NCI-H128 (cell line): ENCODE measurements around the gene RANBP9.
A peak's percentile ranks its signal among the peaks of the same experiment; 100 is the strongest.

Source experiments
- DNase-seq: peaks from one replicate; lab custom pipeline; 2025; ENCODE audit not compliant: unreplicated experiment; lab: John Stamatoyannopoulos, UW

RANBP9 gene

GRCh38 chr6:13711733-13712598 is at the start of gene RANBP9:
TSS of gene RANBP9 (minus strand) at chr6:13711835. CDS start at chr6:13711505, 330 bp downstream.
- DNase-seq: peak; percentile 85

GRCh38 chr6:13760307-13761304 is 49.0 kb upstream of the RANBP9 start:
- DNase-seq: no peak

GRCh38 chr6:13759025-13759424 is 47.4 kb upstream of the RANBP9 start:
- no peak for DNase-seq

GRCh38 chr6:13754644-13755043 is 43.0 kb upstream of the RANBP9 start:
- no peak for DNase-seq

GRCh38 chr6:13743736-13744127 is 32.1 kb upstream of the RANBP9 start:
- DNase-seq: no peak

GRCh38 chr6:13742961-13743735 is 31.5 kb upstream of the RANBP9 start:
- no peak for DNase-seq

GRCh38 chr6:13741365-13741764 is 29.7 kb upstream of the RANBP9 start:
- DNase-seq: no peak

- no peak for DNase-seq
These were observed 23.4 kb upstream of the RANBP9 start for GRCh38 chr6:13735031-13735430.

GRCh38 chr6:13733178-13733887 is 21.7 kb upstream of the RANBP9 start:
- DNase-seq: no peak

- no peak for DNase-seq
These were observed 19.1 kb upstream of the RANBP9 start for GRCh38 chr6:13730704-13731103.

GRCh38 chr6:13729891-13730290 is 18.3 kb upstream of the RANBP9 start:
- DNase-seq: no peak

- DNase-seq: no peak
These were observed 13.9 kb upstream of the RANBP9 start for GRCh38 chr6:13725570-13725969.

- DNase-seq: no peak
These were observed 13.4 kb upstream of the RANBP9 start for GRCh38 chr6:13725052-13725451.

- DNase-seq: no peak
These were observed 12.5 kb upstream of the RANBP9 start for GRCh38 chr6:13724182-13724581.

GRCh38 chr6:13722880-13723279 is 11.2 kb upstream of the RANBP9 start:
- DNase-seq: no peak

- no peak for DNase-seq
These were observed 6.5 kb upstream of the RANBP9 start for GRCh38 chr6:13718123-13718458.

- DNase-seq: no peak
These were observed 5.3 kb upstream of the RANBP9 start for GRCh38 chr6:13716955-13717295.

- DNase-seq: no peak
These were observed 4.8 kb upstream of the RANBP9 start for GRCh38 chr6:13716225-13716954.

- DNase-seq: no peak
These were observed 3.8 kb upstream of the RANBP9 start for GRCh38 chr6:13715444-13715883.

- DNase-seq: no peak
These were observed 914 bp upstream of the RANBP9 start for GRCh38 chr6:13712599-13712898.
